ENCODE measurements around the gene EPGN. TPM values are rescaled to one million over a fixed set of nuclear protein-coding genes. Genes with fewer than 3 reads are reported as not detected.
A peak's percentile ranks its signal among the peaks of the same experiment; 100 is the strongest.

Gene EPGN, protein sequence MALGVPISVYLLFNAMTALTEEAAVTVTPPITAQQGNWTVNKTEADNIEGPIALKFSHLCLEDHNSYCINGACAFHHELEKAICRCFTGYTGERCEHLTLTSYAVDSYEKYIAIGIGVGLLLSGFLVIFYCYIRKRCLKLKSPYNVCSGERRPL
- polyA plus RNA-seq (ENCODE audit: insufficient read length): not detected

DNA sequence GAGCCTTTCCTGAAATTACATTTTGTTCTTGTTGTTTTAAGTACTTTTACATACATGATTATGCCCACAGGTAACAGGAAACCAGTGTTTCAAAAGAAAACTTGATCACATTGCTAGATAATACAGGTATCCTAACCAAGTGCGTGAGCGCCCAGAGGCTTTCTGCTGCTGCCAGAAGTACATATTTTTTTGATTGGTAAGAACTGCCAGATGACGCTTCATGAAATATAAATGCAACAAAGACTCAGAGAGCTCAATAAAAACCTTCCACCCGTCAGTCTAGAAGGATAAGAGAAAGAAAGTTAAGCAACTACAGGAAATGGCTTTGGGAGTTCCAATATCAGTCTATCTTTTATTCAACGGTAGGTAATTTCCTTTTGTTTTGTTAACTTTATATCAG, at the start of gene EPGN:
TSS of gene EPGN (plus strand) at position 256 of the 400 bp plus-strand sequence. CDS start at position 320, 64 bp downstream.
- DNase-seq: no peak

- DNase-seq: peak; percentile 19
Observed at GRCh38 chr4:74258963-74259362, 49.3 kb upstream of the EPGN start.

DNA sequence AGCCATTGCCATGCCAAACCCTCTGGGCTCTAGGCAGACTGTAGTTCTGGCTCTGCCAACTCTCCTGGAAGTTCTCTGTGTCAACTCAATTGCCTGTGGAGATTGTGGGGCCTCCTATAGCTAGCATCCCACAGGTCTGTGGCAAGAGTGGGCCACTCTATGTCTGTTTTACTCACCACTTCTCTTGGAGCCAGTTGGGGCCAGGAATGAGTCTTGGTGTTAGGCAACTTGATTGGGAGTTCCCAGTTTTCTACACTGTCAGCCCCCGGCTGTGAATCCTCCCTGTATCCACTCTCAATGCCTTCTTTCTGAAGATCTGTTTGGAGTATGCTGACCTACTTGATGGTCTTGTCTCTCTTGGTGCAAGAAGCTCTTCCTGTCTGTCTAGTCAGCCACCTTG, 48.2 kb upstream of the EPGN start:
- DNase-seq: no peak

DNA sequence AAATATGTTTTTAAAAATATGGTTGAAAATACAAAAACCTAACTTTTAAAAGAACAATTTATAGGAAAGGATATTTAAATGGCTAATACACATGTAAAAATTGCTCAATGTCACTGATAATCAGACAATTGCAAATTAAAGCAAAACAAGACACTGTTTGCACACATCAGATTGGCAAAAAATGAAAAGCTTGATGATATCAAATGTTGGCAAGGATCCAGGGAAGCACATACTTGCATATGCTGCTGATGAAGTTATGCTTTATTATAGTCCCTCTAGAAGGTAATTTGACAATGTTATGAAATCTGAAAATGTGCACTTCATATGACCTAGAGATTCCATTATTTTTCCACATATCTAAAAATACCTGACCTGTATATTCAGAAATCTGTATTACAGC, 45.7 kb upstream of the EPGN start:
- no peak for DNase-seq

DNA sequence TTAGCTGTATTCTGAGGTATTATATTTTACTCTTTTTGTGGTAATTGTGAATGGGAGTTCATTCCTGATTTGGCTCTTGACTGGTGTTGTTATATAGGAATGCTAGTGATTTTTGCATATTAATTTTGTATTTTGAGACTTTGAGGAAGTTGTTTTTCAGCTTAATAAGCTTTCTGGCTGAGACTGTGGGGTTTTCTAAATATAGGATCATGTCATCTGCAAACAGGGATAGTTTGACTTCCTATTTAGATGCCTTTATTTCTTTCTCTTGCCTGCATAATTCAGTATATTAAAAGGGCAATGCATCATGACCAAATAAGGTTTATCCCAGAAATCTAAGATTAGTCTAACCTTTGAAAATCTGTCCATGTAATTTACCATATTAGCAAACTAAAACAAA, 44.7 kb upstream of the EPGN start:
- DNase-seq: no peak

DNA sequence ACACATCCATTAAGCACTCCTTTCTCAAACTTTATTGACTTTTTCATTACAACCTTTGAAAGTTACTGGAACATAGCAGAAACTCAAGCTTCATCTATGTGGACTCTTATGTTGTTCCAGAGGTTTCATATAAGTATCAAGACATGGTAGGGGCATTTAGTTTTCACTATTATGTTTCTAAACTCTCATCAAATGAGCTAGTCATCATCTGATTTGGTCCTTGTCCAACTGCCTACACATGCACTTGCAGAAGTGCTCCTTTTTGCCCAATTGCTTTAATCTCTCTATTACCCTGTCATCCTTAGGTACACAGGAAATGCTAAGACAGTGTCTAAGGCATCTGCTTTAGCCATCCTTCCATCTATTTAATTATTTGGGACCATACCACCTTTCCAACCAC, 42.2 kb upstream of the EPGN start:
- no peak for DNase-seq

DNA sequence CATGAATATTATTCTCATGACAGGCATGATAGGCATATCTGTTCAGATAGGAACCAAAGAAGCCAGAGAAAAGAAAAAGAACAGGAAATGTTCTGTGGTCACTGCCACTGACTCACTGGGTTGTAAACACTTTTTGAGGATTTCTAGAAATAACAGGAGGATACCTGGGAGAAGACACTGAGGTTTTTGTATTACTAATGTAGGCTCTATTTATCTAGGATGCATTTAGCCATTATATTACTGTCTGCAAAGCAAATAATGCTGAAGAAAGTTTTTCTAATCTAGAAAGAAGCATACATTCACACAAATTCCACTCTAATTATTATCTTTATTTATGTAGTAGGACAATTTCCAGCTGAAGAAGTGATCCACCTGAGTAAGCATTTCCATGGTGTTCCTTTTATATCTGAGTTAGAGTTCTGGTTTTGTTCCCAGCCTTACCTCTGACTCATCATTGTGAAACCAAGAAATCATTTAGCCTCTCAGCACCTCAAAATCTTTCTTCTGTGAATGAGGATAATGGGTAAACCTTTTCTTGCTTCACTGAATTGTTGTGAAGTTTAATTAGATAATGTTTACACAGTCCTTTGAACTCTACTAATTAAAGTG, 40.2 kb upstream of the EPGN start:
- no peak for DNase-seq

- DNase-seq: no peak
Observed at GRCh38 chr4:74268643-74269042, 39.6 kb upstream of the EPGN start.

- DNase-seq: no peak
Observed at GRCh38 chr4:74278490-74278889, 29.8 kb upstream of the EPGN start.

- no peak for DNase-seq
Observed at GRCh38 chr4:74279716-74280115, 28.6 kb upstream of the EPGN start.

GRCh38 chr4:74282926-74283325, 25.3 kb upstream of the EPGN start:
- DNase-seq: no peak

- no peak for DNase-seq
Observed at GRCh38 chr4:74283614-74284013, 24.7 kb upstream of the EPGN start.

DNA sequence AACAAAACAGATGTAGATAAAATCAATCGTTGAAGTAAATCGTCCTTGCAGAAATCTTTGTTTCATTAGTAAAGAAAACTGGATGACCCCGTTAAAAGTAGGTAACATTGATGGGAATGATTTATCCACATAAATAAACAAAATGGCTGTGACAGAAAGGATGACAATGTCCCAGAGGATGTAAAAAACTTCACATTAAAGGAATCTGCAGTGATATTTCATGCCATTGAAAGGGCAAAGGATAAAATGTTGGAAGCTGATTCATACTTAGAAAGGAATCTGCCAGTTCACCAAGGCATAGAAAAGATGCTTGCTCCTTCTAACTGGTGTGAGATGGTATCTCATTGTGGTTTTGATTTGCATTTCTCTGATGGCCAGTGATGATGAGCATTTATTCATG, 24.2 kb upstream of the EPGN start:
- DNase-seq: no peak

DNA sequence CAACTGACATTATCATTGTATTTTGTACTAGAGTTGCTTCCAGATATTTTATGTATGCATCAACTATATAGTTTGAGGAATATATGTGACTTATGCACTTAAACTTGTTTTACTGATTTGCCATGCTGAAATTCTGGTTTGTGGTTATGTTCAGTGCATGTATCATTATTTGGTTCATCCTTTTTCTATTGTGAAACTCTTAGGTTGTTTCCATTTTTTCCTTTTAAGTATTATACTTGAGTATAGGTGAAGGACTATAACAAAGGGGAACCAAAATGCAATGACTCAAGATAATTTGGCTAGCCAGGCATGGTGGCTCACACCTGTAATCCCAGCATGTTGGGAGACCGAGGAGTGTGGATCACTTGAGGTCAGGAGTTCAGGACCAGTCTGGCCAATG, 21.1 kb upstream of the EPGN start:
- no peak for DNase-seq

- DNase-seq: no peak
Observed at GRCh38 chr4:74287791-74288190, 20.5 kb upstream of the EPGN start.

- DNase-seq: no peak
Observed at GRCh38 chr4:74291471-74291870, 16.8 kb upstream of the EPGN start.

GRCh38 chr4:74292111-74292870, 16.0 kb upstream of the EPGN start:
- no peak for DNase-seq

DNA sequence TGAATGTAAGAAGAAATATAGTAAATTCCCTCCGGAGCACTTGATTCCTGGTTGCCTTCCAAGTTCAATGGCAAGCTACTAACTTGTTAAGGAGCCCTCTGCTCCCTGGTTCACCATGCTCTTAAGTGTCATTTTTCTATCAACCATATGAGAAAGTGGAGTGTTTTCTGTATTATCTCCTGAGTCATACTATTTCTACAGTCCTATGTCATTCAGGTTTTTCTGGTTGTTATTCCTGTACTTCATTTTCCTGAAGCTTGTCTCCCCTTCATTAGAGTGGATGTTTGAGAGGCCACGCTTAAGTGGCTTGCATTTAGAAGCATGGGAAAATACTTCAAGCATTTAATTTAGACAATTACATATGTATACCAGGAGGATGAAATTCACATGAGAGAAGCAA, 14.7 kb upstream of the EPGN start:
- no peak for DNase-seq

DNA sequence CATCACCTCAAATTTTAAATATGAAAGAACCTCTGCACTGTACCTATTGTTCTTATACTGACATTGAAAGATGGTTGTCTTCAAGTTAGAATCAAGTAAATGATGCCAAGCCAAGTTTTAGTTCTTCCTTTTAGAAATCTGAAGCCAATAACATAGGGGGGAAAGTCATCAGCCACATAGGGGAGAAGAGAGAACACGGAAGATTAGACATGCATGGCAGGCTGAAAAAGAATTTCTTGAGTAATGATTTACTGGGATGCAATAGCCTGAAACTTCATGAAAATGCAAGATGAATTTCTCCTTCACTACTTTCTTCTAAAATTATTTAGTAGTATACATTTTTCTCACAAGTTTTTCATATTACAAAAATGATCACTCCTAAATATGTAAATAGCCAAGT, 13.6 kb upstream of the EPGN start:
- DNase-seq: no peak

DNA sequence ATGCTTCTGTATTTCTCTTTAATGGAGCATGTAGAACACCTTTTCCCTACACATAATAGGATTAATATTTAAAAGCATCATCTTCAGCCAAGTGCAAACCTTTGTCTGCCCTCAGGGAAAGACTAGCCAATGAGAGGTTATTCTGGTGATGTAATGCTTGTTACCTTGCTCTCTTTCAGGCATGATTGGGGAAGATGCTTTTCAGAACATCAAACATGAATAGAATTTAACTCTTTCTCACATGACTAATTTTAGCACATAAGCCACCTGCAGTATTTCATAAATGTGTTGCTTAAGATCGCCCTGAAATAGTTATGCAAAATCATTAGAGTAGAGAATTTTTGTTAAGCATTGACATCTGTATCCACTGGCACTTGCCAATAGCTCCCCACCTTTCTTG, 10.7 kb upstream of the EPGN start:
- DNase-seq: no peak

DNA sequence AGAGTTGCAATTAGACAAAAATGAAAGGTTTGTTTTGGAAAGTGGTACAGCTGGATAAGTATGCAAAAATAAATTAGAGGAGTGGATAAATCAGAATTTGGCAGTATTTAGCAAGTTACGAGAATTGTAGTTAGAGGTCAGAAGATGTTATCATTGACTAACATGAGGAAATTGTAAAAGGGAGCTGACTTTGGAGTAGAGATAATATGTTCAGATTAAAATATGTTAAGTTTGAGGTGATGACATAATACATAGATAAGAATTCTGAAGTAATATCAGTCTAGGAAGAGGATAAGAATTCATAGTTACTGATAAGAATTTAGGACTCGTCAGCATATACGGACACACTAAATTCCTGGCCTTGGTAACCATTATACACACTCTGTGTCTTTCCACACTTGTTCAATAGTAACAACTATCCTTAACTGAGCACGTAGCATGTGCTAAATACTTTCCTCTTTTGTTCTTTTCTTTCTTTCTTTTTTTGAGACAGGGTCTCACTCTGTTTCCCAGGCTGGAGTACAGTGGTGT, 4.1 kb upstream of the EPGN start:
- DNase-seq: no peak

DNA sequence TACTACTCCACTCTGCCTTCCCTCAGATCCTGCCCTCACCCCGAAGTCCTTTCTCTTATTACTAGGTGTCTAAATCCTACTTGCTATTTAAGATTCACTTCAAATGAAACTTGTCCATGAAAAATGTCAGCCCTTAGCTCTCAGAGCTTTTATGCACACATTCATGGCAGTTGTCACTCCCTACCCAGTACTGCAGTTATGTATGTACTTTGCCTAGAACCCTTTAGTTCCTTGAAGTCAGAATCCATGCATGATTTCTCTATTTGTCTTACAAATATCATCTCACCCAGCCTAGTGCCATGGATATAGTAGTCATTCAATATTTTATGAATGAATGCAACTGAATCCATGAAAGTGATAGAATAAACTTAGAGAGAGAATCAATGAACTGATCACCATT, 3.3 kb upstream of the EPGN start:
- DNase-seq: no peak

- no peak for DNase-seq
Observed at GRCh38 chr4:74307170-74307569, 1.1 kb upstream of the EPGN start.

- DNase-seq: no peak
Observed at GRCh38 chr4:74309223-74309622, 953 bp downstream of the EPGN start.

Measured in hindlimb muscle (tissue), 1 donor.